SU-DHL-6 (cell line): ENCODE measurements around the gene ZC3H14.

ENCODE experiments used
- CTCF ChIP-seq: fragments of 200-600 bp; sonication (generic); IDR thresholded peaks from one replicate; pipeline ENCODE4 v1.5.1; 2017; ENCODE audit warnings: antibody characterized with exemption, mild to moderate bottlenecking, low read length, moderate library complexity; ENCODE audit not compliant: insufficient read depth, poor library complexity, severe bottlenecking
- EZH2phosphoT487 ChIP-seq: fragments of 200-600 bp; sonication (generic), shearing (Covaris generic); conservative IDR thresholded peaks from 2 replicates; pipeline ENCODE4 v1.6.1; 2018; ENCODE audit warnings: mild to moderate bottlenecking, antibody characterized with exemption, low read length, moderate library complexity, mixed read lengths

DNA sequence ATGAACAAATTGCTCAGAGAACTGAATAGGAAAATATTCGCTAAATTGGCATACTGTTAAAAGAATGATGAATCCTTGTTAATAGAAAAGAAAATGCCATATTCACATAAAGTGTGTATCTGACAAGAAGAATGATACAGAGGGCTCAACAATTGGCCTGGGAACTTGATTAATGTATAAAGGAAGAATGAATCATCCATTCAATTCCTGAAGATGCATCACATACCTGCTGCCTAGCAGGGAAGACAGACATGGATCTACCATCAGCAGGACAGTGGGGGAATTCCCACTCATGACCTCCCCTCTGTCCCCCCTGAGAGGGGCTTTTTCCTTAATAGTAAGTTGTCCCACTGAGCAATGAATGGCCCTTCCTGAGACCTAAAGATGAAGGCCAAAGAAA lies 21.5 kb upstream of the ZC3H14 start:
- no peak for TF ChIP-seq CTCF
- TF ChIP-seq EZH2phosphoT487: no peak
